Lower lobe of right lung (tissue), 2 donors: Measurements from ENCODE around the gene TMIE. TPM values are rescaled to one million over a fixed set of nuclear protein-coding genes. Genes with fewer than 3 reads are reported as not detected.

Source experiments
- ATAC-seq, 2 donors: fragments of 200-7000 bp; cut with Tn5 transposase; one replicate each; pipeline ENCODE4 v1.9.1; 2020 to 2022; ENCODE audit warnings: mild to moderate bottlenecking in 2 of 2, moderate library complexity in 2 of 2
- DNase-seq: peaks from one replicate; pipeline ENCODE4 v3.0.0-alpha.2; 2020
- H3K27ac ChIP-seq: fragments of 200-600 bp; one replicate; pipeline ENCODE4 v1.8.0; 2022
- H3K27me3 ChIP-seq: fragments of 200-600 bp; one replicate; pipeline ENCODE4 v1.8.0; 2022; ENCODE audit warnings: low read depth
- H3K36me3 ChIP-seq: fragments of 200-600 bp; one replicate; pipeline ENCODE4 v1.8.0; 2022; ENCODE audit warnings: mild to moderate bottlenecking
- H3K4me1 ChIP-seq: fragments of 200-600 bp; one replicate; pipeline ENCODE4 v1.8.0; 2022
- H3K4me3 ChIP-seq: fragments of 200-600 bp; one replicate; pipeline ENCODE4 v1.8.0; 2022; ENCODE audit warnings: mild to moderate bottlenecking
- H3K9me3 ChIP-seq: fragments of 200-600 bp; one replicate; pipeline ENCODE4 v1.8.0; 2022
- intact Hi-C: fragments of 100-400 bp; cut with DNase I; formaldehyde crosslinking; loops from one replicate; pipeline ENCODE4 v1.11.0; 2022
- total RNA-seq: library from RNA; stranded (reverse); fragmentation: NEBNext Ultra II Directional; extraction: Animal tissue kit (Norgen Biotek cat#: 25700); gene quantifications from one replicate; pipeline ENCODE4 v1.2.1, GENCODE V29; 2021
- TF ChIP-seq, protein P1 (sequence below): fragments of 200-600 bp; IDR thresholded peaks from one replicate; pipeline ENCODE4 v1.8.0; 2022; ENCODE audit warnings: antibody characterized with exemption, mild to moderate bottlenecking
- donor health status: DM: no; HTN: yes; CAD: no; lungs with severe emphysema.

The TMIE gene
- total RNA-seq, 1 donor from 2014 or later, result 1.0 TPM

DNA sequence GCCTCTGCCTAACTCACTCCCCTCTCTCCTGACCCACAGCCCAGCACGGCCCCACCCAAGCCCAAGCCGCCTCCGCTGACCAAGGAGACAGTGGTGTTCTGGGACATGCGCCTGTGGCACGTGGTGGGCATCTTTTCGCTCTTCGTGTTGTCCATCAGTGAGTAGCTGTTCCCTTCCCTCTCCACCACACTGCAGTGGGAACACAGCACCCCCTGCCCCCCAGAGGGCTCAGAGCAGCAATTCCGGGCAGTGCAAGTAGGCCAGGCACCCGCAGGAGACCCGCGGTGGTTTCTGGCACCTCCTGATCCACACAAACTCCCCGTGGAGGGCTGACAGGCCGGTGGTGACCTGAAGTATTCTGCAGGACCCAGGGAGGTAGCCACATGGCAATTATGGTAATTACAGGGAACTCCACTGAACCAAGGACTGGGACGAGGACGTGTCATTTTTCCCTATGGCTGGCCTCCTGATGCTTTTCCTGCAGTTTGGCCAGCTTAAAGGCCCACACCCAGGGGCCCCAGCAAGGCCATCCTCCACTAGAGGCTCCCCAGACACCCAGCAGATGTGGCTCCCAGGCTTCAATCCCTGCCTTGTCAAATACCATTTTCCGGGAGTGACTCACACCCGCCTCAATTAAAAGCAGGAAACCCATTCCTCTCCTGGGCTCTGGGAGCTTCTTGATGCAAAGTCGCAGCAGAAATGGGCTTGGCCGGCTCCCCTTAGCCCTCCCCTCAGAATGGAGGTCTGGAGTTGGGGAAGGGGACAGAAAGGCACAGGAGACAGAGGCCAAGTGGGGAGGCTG, 4.8 kb downstream of the TMIE start:
- Histone ChIP-seq H3K4me1 (peaks cover 8% of the 10 kb centered on the region), H3K27me3 (peaks cover 20% of the 10 kb centered on the region), H3K4me3 (no peak overlapping the region), H3K9me3 (no peaks in the 10 kb centered on the region), H3K27ac (no peak overlapping the region), H3K36me3 (no peaks in the 10 kb centered on the region)
- no peak for ATAC-seq
- TF ChIP-seq, protein P1, sequence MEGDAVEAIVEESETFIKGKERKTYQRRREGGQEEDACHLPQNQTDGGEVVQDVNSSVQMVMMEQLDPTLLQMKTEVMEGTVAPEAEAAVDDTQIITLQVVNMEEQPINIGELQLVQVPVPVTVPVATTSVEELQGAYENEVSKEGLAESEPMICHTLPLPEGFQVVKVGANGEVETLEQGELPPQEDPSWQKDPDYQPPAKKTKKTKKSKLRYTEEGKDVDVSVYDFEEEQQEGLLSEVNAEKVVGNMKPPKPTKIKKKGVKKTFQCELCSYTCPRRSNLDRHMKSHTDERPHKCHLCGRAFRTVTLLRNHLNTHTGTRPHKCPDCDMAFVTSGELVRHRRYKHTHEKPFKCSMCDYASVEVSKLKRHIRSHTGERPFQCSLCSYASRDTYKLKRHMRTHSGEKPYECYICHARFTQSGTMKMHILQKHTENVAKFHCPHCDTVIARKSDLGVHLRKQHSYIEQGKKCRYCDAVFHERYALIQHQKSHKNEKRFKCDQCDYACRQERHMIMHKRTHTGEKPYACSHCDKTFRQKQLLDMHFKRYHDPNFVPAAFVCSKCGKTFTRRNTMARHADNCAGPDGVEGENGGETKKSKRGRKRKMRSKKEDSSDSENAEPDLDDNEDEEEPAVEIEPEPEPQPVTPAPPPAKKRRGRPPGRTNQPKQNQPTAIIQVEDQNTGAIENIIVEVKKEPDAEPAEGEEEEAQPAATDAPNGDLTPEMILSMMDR, result no peak
- DNase-seq, result peak; percentile 41
- intact Hi-C loops, result loop anchor here (10.0 kb wide), 1 partner anchor 189 kb away; no protein-coding TSS in a partner anchor

DNA sequence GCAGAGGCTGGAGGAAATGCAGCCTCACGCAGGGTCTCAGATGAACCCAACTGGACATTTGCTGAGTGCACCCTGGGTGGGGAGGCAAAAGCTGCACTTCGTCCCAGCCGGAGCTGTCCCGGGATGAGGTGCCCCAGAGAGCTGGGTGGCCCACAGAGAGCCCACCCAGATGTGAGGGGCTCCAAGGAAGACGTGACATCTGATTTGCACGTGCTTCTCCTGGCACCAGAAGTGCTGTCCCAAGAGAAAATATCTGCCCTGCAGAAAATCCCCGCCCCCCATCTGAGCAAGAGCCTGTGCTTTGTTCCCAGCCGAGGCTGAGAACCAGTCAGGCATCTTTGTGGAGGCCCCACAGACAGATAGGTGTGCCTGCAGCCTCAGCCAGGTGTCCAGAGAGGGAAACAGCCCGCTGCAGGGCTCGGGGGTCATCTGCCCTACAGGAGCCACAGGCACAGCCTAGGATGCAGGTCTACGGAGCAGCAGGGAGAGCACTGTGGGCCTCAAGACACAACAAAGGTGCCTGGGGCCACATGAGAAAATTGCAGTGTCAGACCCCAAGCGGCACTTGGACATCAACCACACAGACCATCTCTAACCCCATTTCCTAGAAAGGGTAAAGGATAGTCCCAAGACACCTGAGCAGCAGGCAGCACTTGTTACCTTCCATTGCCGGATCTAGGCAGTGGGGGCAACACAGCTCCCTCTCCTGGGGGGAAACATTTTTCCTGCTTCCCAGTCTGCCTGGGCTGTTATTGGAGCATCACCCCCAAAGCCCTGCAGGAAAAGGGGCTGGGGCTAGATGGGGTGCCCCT, 5.8 kb downstream of the TMIE start:
- H3K4me3 ChIP-seq, result no peak overlapping the region
- DNase-seq, result peak; percentile 25
- no peaks in the 10 kb centered on the region for H3K36me3 ChIP-seq
- no peaks in the 10 kb centered on the region for H3K9me3 ChIP-seq
- no peak overlapping the region for H3K27ac ChIP-seq
- TF ChIP-seq, protein P1, result no peak
- peaks cover 10% of the 10 kb centered on the region for H3K27me3 ChIP-seq
- no peak for ATAC-seq
- intact Hi-C loops, result loop anchor here (10.0 kb wide), 1 partner anchor 188 kb away; no protein-coding TSS in a partner anchor
- no peaks in the 10 kb centered on the region for H3K4me1 ChIP-seq

DNA sequence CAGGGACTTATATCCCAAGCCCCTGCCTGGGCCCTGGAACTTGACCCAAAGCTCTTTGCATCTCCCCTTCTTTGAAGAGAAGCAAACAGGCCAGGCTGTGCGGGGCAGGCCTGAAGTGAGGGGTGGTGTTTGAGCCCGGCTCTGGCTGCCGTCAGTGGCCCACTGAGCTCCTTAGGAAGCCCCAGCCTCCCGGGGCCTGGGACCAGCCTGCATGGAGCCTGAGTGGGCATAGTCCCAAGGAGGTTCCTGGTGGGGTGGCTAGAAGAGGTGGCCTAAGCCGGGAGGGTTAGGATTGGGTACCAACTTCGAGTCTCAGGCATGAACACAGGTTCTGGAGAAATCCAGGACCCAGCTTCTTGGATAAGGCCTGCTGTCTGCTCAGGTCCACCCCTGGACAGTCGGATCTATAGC, 6.4 kb downstream of the TMIE start:
- ATAC-seq (no peak), DNase-seq (peak; percentile 33)
- intact Hi-C loops, result loop anchor here (10.0 kb wide), 1 partner anchor 187 kb away; no protein-coding TSS in a partner anchor
- no peak overlapping the region for H3K27ac ChIP-seq
- H3K36me3 ChIP-seq, result no peaks in the 10 kb centered on the region
- TF ChIP-seq, protein P1, result no peak
- H3K9me3 ChIP-seq, result no peaks in the 10 kb centered on the region
- H3K4me3 ChIP-seq, result no peak overlapping the region
- H3K27me3 ChIP-seq, result peaks cover 6% of the 10 kb centered on the region
- H3K4me1 ChIP-seq, result no peaks in the 10 kb centered on the region

DNA sequence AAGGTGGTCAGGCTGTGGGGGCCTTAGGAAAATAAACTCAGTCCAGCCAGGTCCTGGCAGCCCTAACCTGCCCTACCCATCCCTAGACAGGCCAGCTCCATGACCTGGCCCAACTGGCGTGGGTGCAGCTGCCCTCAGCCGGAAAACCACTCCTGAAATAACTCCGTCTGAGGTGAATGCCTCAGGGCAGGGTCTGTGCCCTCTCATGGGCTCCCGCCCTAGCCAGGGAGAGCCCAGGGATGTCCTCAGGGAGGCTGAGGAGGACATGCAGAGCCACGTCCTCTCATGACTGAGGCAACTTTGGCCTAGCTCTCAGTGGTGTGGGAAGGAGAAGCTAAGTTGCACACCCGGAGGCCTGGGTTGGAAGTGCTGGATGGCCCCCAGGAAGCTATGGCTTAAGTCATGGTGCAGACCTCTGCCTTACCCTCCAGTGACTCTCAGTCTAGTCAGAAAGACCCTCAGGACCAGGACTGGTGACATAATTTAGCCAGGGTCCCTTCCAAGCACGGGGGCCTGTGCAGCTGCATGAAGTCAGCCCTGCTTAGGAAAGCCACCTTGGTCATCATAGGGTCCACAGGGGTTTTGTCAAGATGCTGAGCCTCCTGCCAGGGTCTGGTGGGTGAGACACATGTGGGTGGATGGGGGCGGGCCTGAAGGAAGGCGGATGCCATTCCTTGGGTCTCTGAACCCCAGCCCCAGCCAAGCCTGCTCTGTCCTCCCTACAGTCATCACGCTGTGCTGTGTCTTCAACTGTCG, 7.4 kb downstream of the TMIE start:
- Histone ChIP-seq H3K4me1 (no peaks in the 10 kb centered on the region), H3K9me3 (no peaks in the 10 kb centered on the region), H3K36me3 (no peaks in the 10 kb centered on the region), H3K27me3 (peaks cover under 1% of the 10 kb centered on the region), H3K27ac (no peak overlapping the region), H3K4me3 (no peak overlapping the region)
- ATAC-seq (no peak), DNase-seq (peak; percentile 34)
- intact Hi-C loops, result loop anchor here (10.0 kb wide), 1 partner anchor 186 kb away; no protein-coding TSS in a partner anchor
- TF ChIP-seq, protein P1, result no peak

DNA sequence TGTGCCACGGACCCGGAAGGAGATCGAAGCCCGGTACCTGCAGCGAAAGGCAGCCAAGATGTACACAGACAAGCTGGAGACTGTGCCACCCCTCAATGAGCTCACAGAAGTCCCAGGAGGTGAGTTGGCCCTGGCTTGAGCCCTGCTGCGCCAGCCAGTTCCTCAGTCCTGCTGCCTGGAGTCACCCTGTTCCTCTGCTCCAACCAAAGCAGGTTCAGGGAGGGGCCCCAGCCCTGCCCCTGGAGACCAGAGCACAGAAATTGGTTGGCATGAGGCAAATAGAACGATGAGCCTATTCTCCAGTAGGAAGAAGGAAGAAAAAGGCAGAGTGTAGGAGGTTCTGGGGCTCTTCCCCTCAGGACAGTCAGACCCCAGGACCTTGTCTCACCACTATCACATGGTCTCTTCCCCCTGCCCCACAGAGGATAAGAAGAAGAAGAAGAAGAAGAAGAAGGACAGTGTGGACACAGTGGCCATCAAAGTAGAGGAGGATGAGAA, 8.0 kb downstream of the TMIE start:
- ATAC-seq, result no peak
- H3K9me3 ChIP-seq, result no peaks in the 10 kb centered on the region
- H3K27me3 ChIP-seq, result no peaks in the 10 kb centered on the region
- no peaks in the 10 kb centered on the region for H3K4me1 ChIP-seq
- H3K27ac ChIP-seq, result no peak overlapping the region
- TF ChIP-seq, protein P1, result no peak
- intact Hi-C loops, result loop anchor here (10.0 kb wide), 1 partner anchor 186 kb away; no protein-coding TSS in a partner anchor
- no peak for DNase-seq
- H3K36me3 ChIP-seq, result no peaks in the 10 kb centered on the region
- H3K4me3 ChIP-seq, result no peak overlapping the region
